NCI-H526 treated with DMSO at 0.1 percent for 48 hours (cell line): ENCODE results near the gene ITGAD.

Source experiments
- DNase-seq: peaks from one replicate; lab custom pipeline; 2025; lab: John Stamatoyannopoulos, UW

Gene ITGAD

DNA sequence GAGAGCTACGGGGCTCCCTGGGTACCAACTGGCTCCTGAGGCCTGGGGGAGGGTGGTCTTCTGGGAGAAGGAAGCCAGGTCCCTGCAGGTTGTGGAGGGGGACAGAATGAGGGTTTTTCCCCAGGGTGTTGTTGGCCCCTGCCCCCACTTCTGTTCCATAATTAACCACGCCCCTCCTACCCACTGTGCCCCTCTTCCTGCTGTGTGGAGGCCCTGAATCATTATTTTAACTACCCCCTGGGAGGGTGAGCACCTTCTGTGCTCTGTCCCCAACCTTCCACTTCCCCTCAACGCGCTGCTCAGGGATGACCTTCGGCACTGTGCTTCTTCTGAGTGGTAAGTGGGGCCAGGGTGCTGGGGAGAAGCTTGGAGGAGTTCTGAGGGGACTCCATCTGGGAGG is at the start of gene ITGAD:
Gene ITGAD (plus strand): TSS at position 280 of the 400 bp plus-strand sequence. CDS start 26 bp downstream, at position 306.
- DNase-seq, result no peak

DNA sequence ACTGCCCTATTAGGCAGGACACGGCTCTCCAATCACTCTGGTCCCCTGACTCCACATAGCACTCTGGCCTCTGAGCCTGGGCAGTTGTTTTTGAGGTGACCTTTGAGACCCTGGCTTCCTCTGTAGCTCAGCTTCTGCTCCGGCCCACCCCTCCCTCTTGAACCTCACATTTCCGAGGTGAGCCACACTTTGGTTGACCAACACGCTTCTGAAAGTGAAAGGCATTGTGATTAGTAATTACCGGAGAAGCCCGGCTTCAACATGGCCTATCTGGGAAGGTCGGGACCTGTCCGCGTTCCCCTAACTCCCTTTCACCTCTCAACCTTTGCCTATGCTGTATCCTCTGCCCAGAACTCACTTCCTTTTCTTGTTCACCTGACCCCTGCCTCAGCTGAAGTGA is 48.4 kb upstream of the ITGAD start:
- no peak for DNase-seq

- no peak for DNase-seq
These were observed 45.7 kb upstream of the ITGAD start for GRCh38 chr16:31347445-31347844.

DNA sequence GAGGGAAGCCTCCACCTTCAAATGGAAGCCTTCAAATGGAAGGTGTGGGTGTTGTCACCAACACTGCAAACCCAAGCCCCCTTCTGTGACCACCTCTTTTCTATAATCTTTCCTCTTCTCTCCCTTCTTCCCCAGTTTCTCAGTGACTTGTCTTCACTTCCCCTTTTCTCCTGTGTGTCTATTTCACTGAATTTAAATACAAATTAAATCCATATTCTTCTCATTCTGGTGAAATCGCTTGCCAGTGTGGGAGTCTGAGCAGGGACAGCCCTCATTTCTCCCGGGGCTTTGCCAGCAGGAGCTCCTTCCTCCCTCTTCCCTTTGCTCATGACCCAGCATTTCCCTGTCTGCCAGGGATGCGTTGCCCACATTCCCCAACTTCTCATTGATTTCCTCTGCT is 44.6 kb upstream of the ITGAD start:
- DNase-seq, result no peak

DNA sequence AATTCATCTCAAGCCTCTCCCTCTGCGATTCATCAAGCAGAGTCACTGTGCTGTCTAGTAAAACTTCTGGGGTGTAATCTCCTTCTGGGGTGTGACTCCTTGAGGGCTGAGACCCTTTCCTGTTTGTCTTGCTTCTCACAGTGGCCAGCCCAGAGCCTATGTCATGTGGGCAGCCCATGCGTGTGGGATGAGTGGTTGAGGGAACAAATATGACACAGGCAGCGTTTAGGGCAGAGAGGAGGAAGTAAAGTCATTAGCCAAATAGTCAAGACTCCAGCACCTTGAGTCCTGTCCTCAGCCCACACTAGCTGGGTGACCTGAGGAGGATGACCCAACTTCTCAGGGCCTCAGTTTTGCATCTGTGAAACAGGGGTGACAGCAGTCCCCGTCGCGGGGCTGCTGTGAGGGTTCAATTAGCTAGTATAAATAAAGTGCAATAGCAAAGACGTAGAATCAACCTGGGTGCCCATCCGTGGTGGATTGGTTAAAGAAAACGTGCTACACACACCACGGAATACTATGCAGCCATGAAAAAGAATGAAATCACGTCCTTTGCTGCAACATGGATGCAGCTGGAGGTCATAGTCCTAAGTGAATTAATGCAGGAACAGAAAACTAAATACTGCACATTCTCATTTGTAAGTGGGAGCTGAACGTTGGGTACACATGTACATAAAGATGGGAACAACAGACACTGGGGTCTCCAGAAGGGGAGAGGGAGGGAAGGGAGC is 42.7 kb upstream of the ITGAD start:
- DNase-seq, result no peak

GRCh38 chr16:31351246-31351941 is 41.7 kb upstream of the ITGAD start:
- no peak for DNase-seq

- DNase-seq, result no peak
These were observed 41.2 kb upstream of the ITGAD start for GRCh38 chr16:31351942-31352325.

DNA sequence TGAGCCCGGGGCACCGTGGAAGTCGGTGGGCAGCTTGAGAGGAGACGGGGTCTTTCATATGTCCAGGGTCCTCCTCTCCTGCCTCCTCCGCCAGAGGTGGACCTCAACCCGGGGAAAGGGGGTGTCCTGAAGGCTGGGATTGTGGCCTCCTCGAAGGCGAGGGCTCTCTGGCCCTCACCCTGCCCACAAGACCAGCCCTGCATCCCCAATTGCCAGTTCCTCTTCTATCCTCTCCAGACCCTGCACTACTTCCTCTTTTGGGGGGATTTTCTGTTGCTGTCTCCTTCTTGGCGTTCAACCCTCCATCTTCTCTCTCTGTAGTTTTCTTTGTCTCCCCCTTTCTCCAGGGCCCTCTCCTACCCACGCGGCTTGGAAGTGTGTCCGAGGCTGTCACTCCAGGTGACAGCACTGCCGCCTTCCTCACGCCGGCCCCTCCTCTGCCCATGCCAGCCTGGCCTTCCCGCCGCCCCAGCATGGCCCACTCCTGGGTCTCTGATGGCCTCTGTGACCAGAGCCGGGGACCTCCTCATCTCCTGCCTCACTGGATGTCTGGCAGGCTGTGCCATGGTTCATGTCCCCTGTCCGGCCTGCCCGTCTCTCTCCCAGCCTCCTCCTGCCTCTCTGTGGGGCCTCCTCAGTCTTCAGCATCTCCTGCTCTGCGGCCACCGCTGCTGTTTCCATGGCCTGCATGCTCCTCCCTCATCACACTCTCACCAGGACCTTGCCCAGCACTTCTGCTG is 40.6 kb upstream of the ITGAD start:
- no peak for DNase-seq

DNA sequence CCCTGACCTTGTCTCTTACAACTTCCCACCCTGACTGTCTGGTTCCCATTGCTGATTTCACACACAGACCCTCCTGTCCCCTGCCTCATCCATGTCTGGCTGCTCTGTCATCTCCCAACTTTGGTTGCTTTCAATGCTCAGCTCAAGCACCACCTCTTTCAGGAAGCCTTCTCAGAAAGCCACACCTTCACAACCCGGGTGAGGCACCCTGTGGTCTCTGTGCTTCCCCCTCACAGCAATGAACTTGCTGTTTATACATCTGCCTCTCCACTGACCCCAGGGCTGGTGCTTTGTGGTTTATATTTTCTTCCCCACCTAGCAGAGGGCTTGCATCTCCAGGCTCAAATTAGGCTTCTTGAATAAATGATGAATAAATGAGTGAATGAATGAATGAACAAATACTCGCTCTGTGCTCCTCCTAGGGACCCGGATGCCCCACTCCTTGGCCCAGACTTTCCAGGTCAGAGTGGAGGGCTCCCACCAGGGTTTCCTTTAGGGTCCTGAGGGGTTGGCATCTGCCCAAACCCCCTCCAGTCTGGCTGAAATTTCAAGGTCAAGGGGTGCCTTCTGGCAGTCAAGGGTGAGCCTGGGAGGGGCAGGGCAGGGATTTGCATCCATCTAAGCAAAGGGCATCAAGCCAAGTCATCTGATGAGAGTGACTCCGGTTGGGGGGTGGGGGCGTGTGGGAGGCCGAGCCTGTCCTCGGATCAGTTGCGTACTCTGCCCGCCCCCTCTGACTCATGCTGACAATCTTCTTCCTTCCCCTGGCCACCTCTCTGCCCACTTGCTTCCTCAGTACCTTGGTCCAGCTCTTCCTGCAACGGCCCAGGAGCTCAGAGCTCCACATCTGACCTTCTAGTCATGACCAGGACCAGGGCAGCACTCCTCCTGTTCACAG is 38.5 kb upstream of the ITGAD start, which contains the start of gene ITGAX:
Gene ITGAX (plus strand): TSS at position 783 of the 898 bp plus-strand sequence. CDS start 79 bp downstream, at position 862.
- no peak for DNase-seq

- no peak for DNase-seq
These were observed 37.6 kb upstream of the ITGAD start for GRCh38 chr16:31355431-31356100.

- no peak for DNase-seq
These were observed 36.4 kb upstream of the ITGAD start for GRCh38 chr16:31356566-31357323.

- DNase-seq, result no peak
These were observed 35.6 kb upstream of the ITGAD start for GRCh38 chr16:31357324-31358109.

DNA sequence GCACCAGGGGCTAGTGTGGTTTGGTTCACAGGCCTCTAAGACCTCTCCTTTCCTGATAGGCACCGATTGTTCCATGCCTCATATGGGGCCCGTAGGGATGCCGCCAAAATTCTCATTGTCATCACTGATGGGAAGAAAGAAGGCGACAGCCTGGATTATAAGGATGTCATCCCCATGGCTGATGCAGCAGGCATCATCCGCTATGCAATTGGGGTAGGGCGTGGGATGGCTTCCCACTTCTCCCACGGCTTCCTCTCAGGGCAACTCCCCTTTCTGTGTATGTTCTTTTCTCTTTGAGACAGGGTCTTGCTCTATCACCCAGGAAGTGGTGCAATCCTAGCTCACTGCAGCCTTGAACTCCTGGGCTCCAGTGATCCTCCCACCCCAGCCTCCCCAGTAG is 32.9 kb upstream of the ITGAD start:
- no peak for DNase-seq

GRCh38 chr16:31361201-31362110 is 31.7 kb upstream of the ITGAD start:
- no peak for DNase-seq

GRCh38 chr16:31362476-31363405 is 30.4 kb upstream of the ITGAD start:
- DNase-seq, result no peak

GRCh38 chr16:31363721-31364120 is 29.4 kb upstream of the ITGAD start:
- DNase-seq, result no peak

DNA sequence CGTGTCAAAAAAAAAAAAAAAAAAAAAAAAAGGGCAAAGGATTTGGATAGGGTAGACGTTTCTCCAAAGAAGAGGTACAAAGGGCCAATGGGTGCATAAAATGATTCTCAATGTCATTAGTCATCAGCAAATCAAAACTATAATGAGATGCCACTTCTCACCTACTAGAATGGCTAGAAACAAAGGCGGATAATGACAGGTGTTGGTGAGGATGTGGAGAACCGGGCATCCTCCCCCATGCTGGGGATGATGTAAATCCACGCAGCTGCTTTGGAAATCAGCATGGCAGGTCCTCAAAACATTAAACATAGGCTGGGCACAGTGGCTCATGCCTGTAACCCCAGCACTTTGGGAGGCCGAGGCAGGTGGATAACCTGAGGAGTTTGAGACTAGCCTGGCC is 28.7 kb upstream of the ITGAD start:
- DNase-seq, result no peak
